ENCODE data around the gene LCP1. TPM values are rescaled to one million over a fixed set of nuclear protein-coding genes. Genes with fewer than 3 reads are reported as not detected.

Gene LCP1
- total and polyA plus RNA-seq, 2 donors from 2014 or later, result 5.6 to 73.5 TPM

DNA sequence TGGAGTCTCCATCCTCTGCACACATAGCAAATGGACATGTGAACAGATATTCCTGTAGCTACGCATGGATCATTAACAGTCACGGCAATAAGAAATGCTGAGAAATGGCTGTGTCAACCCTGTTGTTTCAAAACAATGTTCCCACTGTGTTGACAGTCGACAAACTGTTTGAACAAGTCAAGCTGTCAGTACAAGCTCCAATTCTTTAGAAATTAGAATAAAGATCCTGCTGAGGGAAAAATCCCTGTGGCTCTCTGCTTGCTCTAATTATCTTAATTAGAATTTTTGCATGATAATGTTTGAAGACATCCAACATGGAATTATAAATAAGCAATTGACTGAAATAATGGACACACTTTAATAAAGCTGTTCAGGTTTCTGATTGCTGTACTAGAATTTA lies 39.2 kb downstream of the LCP1 start:
- Histone ChIP-seq H3K36me3 (ENCODE audit: control insufficient read depth in 2 of 3, insufficient read depth in 3 of 3, low read length in 3 of 3) (no peaks in the 10 kb centered on the region), H3K9ac (ENCODE audit: low read length in 3 of 3) (no peak overlapping the region), H3K27ac (ENCODE audit: low read depth in 2 of 2, low read length in 2 of 2) (no peak overlapping the region), H3K27me3 (ENCODE audit: control insufficient read depth, insufficient read depth, low read length) (no peaks in the 10 kb centered on the region), H3K4me3 (ENCODE audit: low read length in 3 of 3) (no peak overlapping the region), H3K9me3 (ENCODE audit: control insufficient read depth in 2 of 3, insufficient read depth in 1 of 3, low read length in 3 of 3) (no peaks in the 10 kb centered on the region), H3K4me1 (ENCODE audit: control insufficient read depth in 2 of 3, insufficient read depth in 2 of 3, low read depth in 1 of 3, low read length in 3 of 3) (no peaks in the 10 kb centered on the region)
- intact Hi-C loops (cut with DNase I), result no loop called here
- no peak for DNase-seq
- FAIRE-seq, result no peak
- TF ChIP-seq, protein P1, sequence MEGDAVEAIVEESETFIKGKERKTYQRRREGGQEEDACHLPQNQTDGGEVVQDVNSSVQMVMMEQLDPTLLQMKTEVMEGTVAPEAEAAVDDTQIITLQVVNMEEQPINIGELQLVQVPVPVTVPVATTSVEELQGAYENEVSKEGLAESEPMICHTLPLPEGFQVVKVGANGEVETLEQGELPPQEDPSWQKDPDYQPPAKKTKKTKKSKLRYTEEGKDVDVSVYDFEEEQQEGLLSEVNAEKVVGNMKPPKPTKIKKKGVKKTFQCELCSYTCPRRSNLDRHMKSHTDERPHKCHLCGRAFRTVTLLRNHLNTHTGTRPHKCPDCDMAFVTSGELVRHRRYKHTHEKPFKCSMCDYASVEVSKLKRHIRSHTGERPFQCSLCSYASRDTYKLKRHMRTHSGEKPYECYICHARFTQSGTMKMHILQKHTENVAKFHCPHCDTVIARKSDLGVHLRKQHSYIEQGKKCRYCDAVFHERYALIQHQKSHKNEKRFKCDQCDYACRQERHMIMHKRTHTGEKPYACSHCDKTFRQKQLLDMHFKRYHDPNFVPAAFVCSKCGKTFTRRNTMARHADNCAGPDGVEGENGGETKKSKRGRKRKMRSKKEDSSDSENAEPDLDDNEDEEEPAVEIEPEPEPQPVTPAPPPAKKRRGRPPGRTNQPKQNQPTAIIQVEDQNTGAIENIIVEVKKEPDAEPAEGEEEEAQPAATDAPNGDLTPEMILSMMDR (IDR thresholded peaks at IDR 0.05; ENCODE audit: borderline replicate concordance, extremely low read depth, insufficient read depth), result no peak

DNA sequence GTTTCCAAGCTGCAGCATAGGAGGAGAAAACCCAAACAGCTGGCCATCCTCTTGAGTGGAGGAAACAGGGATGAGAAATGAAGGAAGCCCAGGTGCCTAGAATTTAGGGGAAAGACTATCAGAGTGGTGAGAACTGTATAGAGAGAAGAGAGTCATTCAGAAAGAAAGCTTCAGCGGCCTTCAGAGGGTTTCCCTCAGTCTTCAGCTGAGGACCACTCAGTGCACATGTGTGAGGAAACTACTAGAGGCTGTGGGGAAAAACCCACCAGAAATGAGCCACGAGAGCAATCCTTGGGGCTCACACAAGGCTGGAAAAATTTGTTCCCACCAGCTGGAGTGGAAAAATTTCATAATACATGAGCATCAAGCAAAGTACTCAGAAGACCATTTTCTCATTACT lies 41.9 kb downstream of the LCP1 start:
- no peak overlapping the region for H3K4me3 ChIP-seq (ENCODE audit: low read length in 3 of 3)
- intact Hi-C loops (cut with DNase I), result no loop called here
- H3K9ac ChIP-seq (ENCODE audit: low read length in 3 of 3), result no peak overlapping the region
- no peaks in the 10 kb centered on the region for H3K36me3 ChIP-seq (ENCODE audit: control insufficient read depth in 2 of 3, insufficient read depth in 3 of 3, low read length in 3 of 3)
- FAIRE-seq (no peak), DNase-seq (no peak)
- TF ChIP-seq, protein P1 (IDR thresholded peaks at IDR 0.05; ENCODE audit: borderline replicate concordance, extremely low read depth, insufficient read depth), result no peak
- no peaks in the 10 kb centered on the region for H3K4me1 ChIP-seq (ENCODE audit: control insufficient read depth in 2 of 3, insufficient read depth in 2 of 3, low read depth in 1 of 3, low read length in 3 of 3)
- no peaks in the 10 kb centered on the region for H3K9me3 ChIP-seq (ENCODE audit: control insufficient read depth in 2 of 3, insufficient read depth in 1 of 3, low read length in 3 of 3)
- no peaks in the 10 kb centered on the region for H3K27me3 ChIP-seq (ENCODE audit: control insufficient read depth, insufficient read depth, low read length)
- no peak overlapping the region for H3K27ac ChIP-seq (ENCODE audit: low read depth in 2 of 2, low read length in 2 of 2)

DNA sequence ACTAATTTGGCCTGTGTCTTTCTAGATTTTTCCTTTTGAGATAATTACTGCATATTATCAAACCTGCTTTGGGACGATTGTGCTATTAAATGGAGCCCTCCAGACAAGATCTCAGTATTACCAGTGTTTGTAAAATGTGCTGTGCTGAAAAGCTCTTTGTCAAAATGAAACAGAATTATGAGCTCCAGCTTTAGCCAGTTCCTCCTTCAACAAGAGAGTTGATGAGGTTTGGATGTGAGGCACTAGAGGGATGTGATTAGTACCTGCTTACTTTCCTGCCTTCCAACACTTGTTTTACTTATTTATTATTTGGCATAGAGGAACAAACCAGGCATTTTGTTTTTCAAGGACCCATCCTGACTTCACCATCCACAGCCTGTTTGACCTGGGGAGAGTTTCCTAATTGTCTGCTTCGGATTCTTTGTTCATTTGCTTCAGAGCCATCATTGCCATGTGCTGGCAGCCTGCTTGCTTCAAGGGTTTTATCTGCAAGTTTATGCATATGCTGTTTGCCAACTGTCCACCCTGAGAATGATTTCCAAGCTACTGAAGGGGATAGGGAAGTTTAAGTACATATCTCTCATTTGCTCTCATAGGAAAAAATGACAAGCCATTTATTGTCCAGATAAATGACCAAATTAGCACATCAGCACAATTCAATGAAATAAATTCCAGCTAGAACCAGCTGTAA lies 44.2 kb downstream of the LCP1 start:
- Histone ChIP-seq H3K27me3 (ENCODE audit: control insufficient read depth, insufficient read depth, low read length) (no peaks in the 10 kb centered on the region), H3K9ac (ENCODE audit: low read length in 3 of 3) (no peak overlapping the region), H3K36me3 (ENCODE audit: control insufficient read depth in 2 of 3, insufficient read depth in 3 of 3, low read length in 3 of 3) (no peaks in the 10 kb centered on the region), H3K4me1 (ENCODE audit: control insufficient read depth in 2 of 3, insufficient read depth in 2 of 3, low read depth in 1 of 3, low read length in 3 of 3) (no peaks in the 10 kb centered on the region), H3K9me3 (ENCODE audit: control insufficient read depth in 2 of 3, insufficient read depth in 1 of 3, low read length in 3 of 3) (no peaks in the 10 kb centered on the region), H3K4me3 (ENCODE audit: low read length in 3 of 3) (no peak overlapping the region), H3K27ac (ENCODE audit: low read depth in 2 of 2, low read length in 2 of 2) (no peak overlapping the region)
- TF ChIP-seq, protein P1 (IDR thresholded peaks at IDR 0.05; ENCODE audit: borderline replicate concordance, extremely low read depth, insufficient read depth), result no peak
- intact Hi-C loops (cut with DNase I), result no loop called here
- FAIRE-seq (no peak), DNase-seq (no peak)

DNA sequence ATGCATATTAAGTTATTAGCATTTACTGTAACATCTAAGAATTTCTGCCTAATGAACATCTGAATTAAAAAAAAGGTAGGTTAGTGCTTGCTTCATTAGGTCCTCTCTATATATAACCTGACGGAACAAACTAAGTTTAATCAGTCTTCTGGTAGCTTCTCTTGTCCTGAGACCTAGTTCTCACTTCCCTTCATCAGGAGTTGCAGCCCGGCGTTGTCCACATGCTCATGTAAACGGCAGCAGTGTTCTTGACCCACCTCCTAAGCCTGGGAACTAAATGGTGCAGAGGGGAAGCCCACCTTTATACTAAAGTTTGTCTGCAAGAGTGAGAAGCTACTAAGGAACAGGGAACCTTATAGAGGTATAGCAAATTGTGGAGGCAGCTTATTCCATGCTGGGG lies 45.3 kb downstream of the LCP1 start:
- no peaks in the 10 kb centered on the region for H3K36me3 ChIP-seq (ENCODE audit: control insufficient read depth in 2 of 3, insufficient read depth in 3 of 3, low read length in 3 of 3)
- no peak overlapping the region for H3K9ac ChIP-seq (ENCODE audit: low read length in 3 of 3)
- H3K4me1 ChIP-seq (ENCODE audit: control insufficient read depth in 2 of 3, insufficient read depth in 2 of 3, low read depth in 1 of 3, low read length in 3 of 3), result no peaks in the 10 kb centered on the region
- no peaks in the 10 kb centered on the region for H3K27me3 ChIP-seq (ENCODE audit: control insufficient read depth, insufficient read depth, low read length)
- H3K4me3 ChIP-seq (ENCODE audit: low read length in 3 of 3), result no peak overlapping the region
- FAIRE-seq (no peak), DNase-seq (no peak)
- H3K9me3 ChIP-seq (ENCODE audit: control insufficient read depth in 2 of 3, insufficient read depth in 1 of 3, low read length in 3 of 3), result no peaks in the 10 kb centered on the region
- intact Hi-C loops (cut with DNase I), result no loop called here
- TF ChIP-seq, protein P1 (IDR thresholded peaks at IDR 0.05; ENCODE audit: borderline replicate concordance, extremely low read depth, insufficient read depth), result no peak
- no peak overlapping the region for H3K27ac ChIP-seq (ENCODE audit: low read depth in 2 of 2, low read length in 2 of 2)
